T-helper 1 cell treated with Interleukin-12 subunit alpha and Interleukin-12 subunit beta and Interleukin-4 antibody, amounts not matched to agents 30 ng/mL and 1 ng/mL, for 36 hours (primary cell): ENCODE results near the gene ZFP36L2. TPM values are rescaled to one million over a fixed set of nuclear protein-coding genes. Genes with fewer than 3 reads are reported as not detected.

Experiments
- intact Hi-C: fragments of 100-400 bp; cut with micrococcal nuclease; formaldehyde crosslinking; loops from one replicate; pipeline ENCODE4 v1.15.1; 2024
- total RNA-seq: library from RNA; stranded (reverse); gene quantifications from 2 replicates; pipeline ENCODE4 v1.2.3, GENCODE V29; 2022

ZFP36L2 gene
- 138 and 142 TPM in 2 replicates for total RNA-seq

GRCh38 chr2:43226558-43226954 lies at the start of gene ZFP36L2:
TSS of gene ZFP36L2 (minus strand) at chr2:43226606. CDS start at chr2:43226315, 291 bp downstream.
- intact Hi-C loops = loop anchor here (1.0 to 10.0 kb wide), 6 partner anchors 31 to 866 kb away; partner anchors contain the start of genes COX7A2L and DYNC2LI1

GRCh38 chr2:43274721-43275120 lies 48.3 kb upstream of the ZFP36L2 start:
- intact Hi-C loops = no loop called here

- intact Hi-C loops = no loop called here
These were observed 47.6 kb upstream of the ZFP36L2 start for GRCh38 chr2:43274055-43274454.

- intact Hi-C loops = no loop called here
These were observed 47.1 kb upstream of the ZFP36L2 start for GRCh38 chr2:43273529-43273928.

- intact Hi-C loops = no loop called here
These were observed 44.7 kb upstream of the ZFP36L2 start for GRCh38 chr2:43270930-43271615.

- intact Hi-C loops = no loop called here
These were observed 44.1 kb upstream of the ZFP36L2 start for GRCh38 chr2:43270461-43270860.

- intact Hi-C loops = no loop called here
These were observed 43.3 kb upstream of the ZFP36L2 start for GRCh38 chr2:43269706-43270105.

GRCh38 chr2:43269074-43269572 lies 42.7 kb upstream of the ZFP36L2 start:
- intact Hi-C loops = no loop called here

- intact Hi-C loops = no loop called here
These were observed 41.9 kb upstream of the ZFP36L2 start for GRCh38 chr2:43268066-43268953.

- intact Hi-C loops = no loop called here
These were observed 41.0 kb upstream of the ZFP36L2 start for GRCh38 chr2:43267381-43267780.

- intact Hi-C loops = no loop called here
These were observed 40.3 kb upstream of the ZFP36L2 start for GRCh38 chr2:43266711-43267111.

- intact Hi-C loops = no loop called here
These were observed 39.0 kb upstream of the ZFP36L2 start for GRCh38 chr2:43265421-43265820.

- intact Hi-C loops = no loop called here
These were observed 38.6 kb upstream of the ZFP36L2 start for GRCh38 chr2:43265001-43265400.

GRCh38 chr2:43262951-43263350 lies 36.5 kb upstream of the ZFP36L2 start:
- intact Hi-C loops = no loop called here

GRCh38 chr2:43262239-43262638 lies 35.8 kb upstream of the ZFP36L2 start:
- intact Hi-C loops = no loop called here

- intact Hi-C loops = no loop called here
These were observed 33.1 kb upstream of the ZFP36L2 start for GRCh38 chr2:43259512-43259911.

- intact Hi-C loops = no loop called here
These were observed 32.2 kb upstream of the ZFP36L2 start for GRCh38 chr2:43258547-43259156.

- intact Hi-C loops = no loop called here
These were observed 29.0 kb upstream of the ZFP36L2 start for GRCh38 chr2:43255296-43255910.

GRCh38 chr2:43254331-43254730 lies 27.9 kb upstream of the ZFP36L2 start:
- intact Hi-C loops = no loop called here

GRCh38 chr2:43251171-43251731 lies 24.8 kb upstream of the ZFP36L2 start:
- intact Hi-C loops = no loop called here

GRCh38 chr2:43250015-43250414 lies 23.6 kb upstream of the ZFP36L2 start:
- intact Hi-C loops = no loop called here
